Heart left ventricle (tissue), 13 donors: ENCODE measurements around the gene SLC35F5.

Source experiments
- CTCF ChIP-seq, 12 donors: fragments of 200-600 bp; sonication (generic) in 4 of 12; IDR thresholded peaks; one replicate each; pipeline versions ENCODE4 v1.5.0 to v1.8.0; 2018 to 2022; ENCODE audit warnings: antibody characterized with exemption in 12 of 12, mild to moderate bottlenecking in 5 of 12
- POLR2A ChIP-seq, 2 donors: fragments of 450-650 bp; IDR thresholded peaks; one replicate each; pipeline ENCODE4 v1.6.1; 2017; ENCODE audit warnings: antibody characterized with exemption in 2 of 2, mild to moderate bottlenecking in 2 of 2, moderate library complexity in 2 of 2
- donor health status: ischemic (EF 13 %, LVEDD 7.1; RV severe dilation, severe dysfunction).
- donor health status: DM: no; HTN: yes; CAD: no.
- donor health status: DM: no; HTN: no; CAD: no.
- donor health status: ischemic (EF 25% LVEDD 6.9; RV normal size, moderate dysfunction).
- donor health status: ischemic (EF 25% LVEDD 5.7; RV mildly dilated, moderate dysfunction).
- donor health status: ischemic (EF 35%, LVEDD 5.7; RV mildly dilated, moderate dysfunction).
- donor health status: nonischemic (EF 11% LVEDD 7.7; RV severe dilation, severe dysfunction).
- donor health status: DM: yes; HTN: yes; CAD: no.
- donor health status: PGD.
- donor health status: ischemic (EF 29% LVEDD 5.4; RV normal size, mild dysfunction).
- donor health status: nonischemic (EF 23%, LVEDD 6.1; RV moderate dilation, normal function).

GRCh38 chr2:113698892-113699447, 57.5 kb downstream of the SLC35F5 start:
- no peak for TF ChIP-seq CTCF (IDR thresholded peaks at IDR 0.05)
- no peak for TF ChIP-seq POLR2A (IDR thresholded peaks at IDR 0.05)
